Body of pancreas (tissue), 4 donors: ENCODE measurements around the gene MRPS31. TPM values are rescaled to one million over a fixed set of nuclear protein-coding genes. Genes with fewer than 3 reads are reported as not detected.
A peak's percentile ranks its signal among the peaks of the same experiment; 100 is the strongest.

ENCODE experiments used
- ATAC-seq: fragments of 150-250 bp; one replicate; pipeline ENCODE4 v1.9.1; 2016
- DNase-seq, 4 donors: peaks; one replicate each; pipeline ENCODE4 v3.0.0-alpha.2; 2019
- H3K27ac ChIP-seq, 4 donors: fragments of 200-600 bp; sonication (generic); 1 replicate in 3 of 4; 2 replicates in 1 of 4; pipeline versions ENCODE4 v1.5.1 to v1.6.1; 2016 to 2019; ENCODE audit warnings: mild to moderate bottlenecking in 1 of 4, mixed read lengths in 1 of 4, moderate library complexity in 1 of 4
- H3K27me3 ChIP-seq, 2 donors: fragments of 200-600 bp; sonication (generic); one replicate each; pipeline ENCODE4 v1.6.0; 2016; ENCODE audit warnings: mild to moderate bottlenecking in 1 of 2
- H3K36me3 ChIP-seq, 2 donors: fragments of 200-600 bp; sonication (generic); replicated peaks in 1 of 2; 2 replicates each; pipeline ENCODE4 v1.5.1; 2016; ENCODE audit warnings: low read depth in 2 of 2; ENCODE audit not compliant: insufficient read depth in 1 of 2
- H3K4me1 ChIP-seq: fragments of 200-600 bp; sonication (generic); one replicate; pipeline ENCODE4 v1.6.0; 2016
- H3K4me3 ChIP-seq, 2 donors: fragments of 200-600 bp; sonication (generic); 1 replicate in 1 of 2; 2 replicates in 1 of 2; pipeline ENCODE4 v1.5.1; 2016 to 2019
- H3K9me3 ChIP-seq, 3 donors: fragments of 200-600 bp; sonication (generic); 1 replicate in 2 of 3; 2 replicates in 1 of 3; pipeline ENCODE4 v1.5.1; 2016
- POLR2A ChIP-seq, 3 donors: fragments of 450-650 bp; IDR thresholded peaks; one replicate each; pipeline ENCODE4 v1.6.1; 2016; ENCODE audit warnings: antibody characterized with exemption in 3 of 3, mild to moderate bottlenecking in 2 of 3
- WGBS, 2 donors: methylation state at CpG; one replicate each; pipeline ENCODE4 v1.1.5; 2017; 5-methylcytosine and 5-hydroxymethylcytosine counted together
- intact Hi-C: fragments of 100-400 bp; cut with DNase I; formaldehyde crosslinking; loops from one replicate; pipeline ENCODE4 v1.15.1; 2023
- total RNA-seq, 2 donors: library from RNA; depleted of rRNA; stranded (reverse); fragments of >200 nt; gene quantifications; one replicate each; pipeline ENCODE4 v1.1.0, GENCODE V29; 2016
- TF ChIP-seq, protein P1 (sequence below), 7 experiments: fragments of 450-650 bp in 4 of 7; fragments of 200-600 bp in 3 of 7; sonication (generic) in 3 of 7; IDR thresholded peaks; one replicate each; pipeline ENCODE4 v1.5.1; 2016 to 2019; ENCODE audit warnings: antibody characterized with exemption in 7 of 7

The MRPS31 gene
- total RNA-seq, 2 donors from 2014 or later, result 10.9 to 11.9 TPM

DNA sequence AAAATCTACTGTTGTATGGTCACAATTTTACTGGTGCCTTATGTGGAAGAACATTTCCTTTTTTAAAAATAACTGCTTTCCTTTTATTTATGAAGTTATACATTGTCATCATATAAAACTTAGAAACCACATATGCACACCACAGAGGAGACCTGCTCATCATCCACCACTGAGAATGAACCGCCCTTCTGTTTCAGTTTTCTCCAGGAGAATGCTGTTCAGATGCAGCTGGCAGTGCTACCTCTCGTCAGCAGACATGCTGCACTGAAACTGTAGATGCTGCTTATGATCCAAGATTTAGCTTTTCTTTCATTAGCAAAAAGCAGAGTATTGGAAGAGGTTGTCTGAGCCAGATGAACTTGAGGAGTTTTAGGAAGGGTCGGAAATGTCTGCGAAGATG lies 28.5 kb upstream of the MRPS31 start:
- Histone ChIP-seq H3K27ac (peak overlapping the region; percentile 90 to 94 (median 92)), H3K4me1 (peaks cover 83% of the 10 kb centered on the region), H3K9me3 (no peaks in the 10 kb centered on the region), H3K27me3 (no peaks in the 10 kb centered on the region), H3K4me3 (no peak overlapping the region), H3K36me3 (no peaks in the 10 kb centered on the region)
- no peak for DNase-seq
- TF ChIP-seq POLR2A (IDR thresholded peaks at IDR 0.05), result no peak
- TF ChIP-seq, protein P1, sequence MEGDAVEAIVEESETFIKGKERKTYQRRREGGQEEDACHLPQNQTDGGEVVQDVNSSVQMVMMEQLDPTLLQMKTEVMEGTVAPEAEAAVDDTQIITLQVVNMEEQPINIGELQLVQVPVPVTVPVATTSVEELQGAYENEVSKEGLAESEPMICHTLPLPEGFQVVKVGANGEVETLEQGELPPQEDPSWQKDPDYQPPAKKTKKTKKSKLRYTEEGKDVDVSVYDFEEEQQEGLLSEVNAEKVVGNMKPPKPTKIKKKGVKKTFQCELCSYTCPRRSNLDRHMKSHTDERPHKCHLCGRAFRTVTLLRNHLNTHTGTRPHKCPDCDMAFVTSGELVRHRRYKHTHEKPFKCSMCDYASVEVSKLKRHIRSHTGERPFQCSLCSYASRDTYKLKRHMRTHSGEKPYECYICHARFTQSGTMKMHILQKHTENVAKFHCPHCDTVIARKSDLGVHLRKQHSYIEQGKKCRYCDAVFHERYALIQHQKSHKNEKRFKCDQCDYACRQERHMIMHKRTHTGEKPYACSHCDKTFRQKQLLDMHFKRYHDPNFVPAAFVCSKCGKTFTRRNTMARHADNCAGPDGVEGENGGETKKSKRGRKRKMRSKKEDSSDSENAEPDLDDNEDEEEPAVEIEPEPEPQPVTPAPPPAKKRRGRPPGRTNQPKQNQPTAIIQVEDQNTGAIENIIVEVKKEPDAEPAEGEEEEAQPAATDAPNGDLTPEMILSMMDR (IDR thresholded peaks at IDR 0.05), result no peak
- intact Hi-C loops, result no loop called here
- 71 to 75% methylated on average over 4 of the region's 4 CpGs for WGBS, 2 donors
- ATAC-seq, result no peak

DNA sequence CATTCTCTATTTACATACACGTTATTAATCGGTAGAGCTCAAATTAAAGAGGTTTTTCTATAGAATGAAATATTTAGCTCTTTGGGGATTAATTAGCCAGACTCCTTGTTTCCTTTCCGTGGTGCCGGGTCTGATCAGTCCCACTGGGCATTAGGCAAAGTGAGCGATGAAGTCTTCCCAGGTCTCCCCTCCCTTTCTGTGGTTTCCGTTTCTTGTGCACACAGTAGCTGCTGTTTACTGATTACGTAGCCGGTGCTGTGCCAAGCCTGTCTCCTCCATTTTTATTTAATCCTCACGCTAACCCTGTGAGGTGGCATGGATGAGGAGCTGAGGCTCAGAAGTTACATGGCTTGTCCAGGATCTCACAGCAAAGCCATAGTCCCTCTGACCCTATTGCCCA lies 27.4 kb upstream of the MRPS31 start:
- H3K27me3 ChIP-seq, result no peaks in the 10 kb centered on the region
- intact Hi-C loops, result no loop called here
- ATAC-seq, result peak; percentile 64
- WGBS, 2 donors, result 40 to 46% methylated on average over 9 of the region's 9 CpGs
- no peaks in the 10 kb centered on the region for H3K9me3 ChIP-seq
- TF ChIP-seq, protein P1 (IDR thresholded peaks at IDR 0.05), result no peak
- TF ChIP-seq POLR2A (IDR thresholded peaks at IDR 0.05), result peak; percentile 11 to 69 (median 57)
- DNase-seq, result peak; percentile 74 to 88 (median 84)
- no peak overlapping the region for H3K4me3 ChIP-seq
- peak overlapping the region; percentile 90 to 93 (median 92) for H3K27ac ChIP-seq
- H3K36me3 ChIP-seq, result no peaks in the 10 kb centered on the region
- H3K4me1 ChIP-seq, result peaks cover 80% of the 10 kb centered on the region

- H3K36me3 ChIP-seq, result no peaks in the 10 kb centered on the region
- H3K27me3 ChIP-seq, result no peaks in the 10 kb centered on the region
- no peak for DNase-seq
- peak overlapping the region in 2 of 4 donors; percentile 23 to 34 for H3K27ac ChIP-seq
- intact Hi-C loops, result no loop called here
- ATAC-seq, result no peak
- WGBS, 2 donors, result 79 to 80% methylated on average over 6 of the region's 6 CpGs
- H3K4me3 ChIP-seq, result no peak overlapping the region
- H3K4me1 ChIP-seq, result peaks cover 77% of the 10 kb centered on the region
- TF ChIP-seq POLR2A (IDR thresholded peaks at IDR 0.05), result no peak
- TF ChIP-seq, protein P1 (IDR thresholded peaks at IDR 0.05), result no peak
- H3K9me3 ChIP-seq, result no peaks in the 10 kb centered on the region
Observed at GRCh38 chr13:40796649-40797048, 25.7 kb upstream of the MRPS31 start.

DNA sequence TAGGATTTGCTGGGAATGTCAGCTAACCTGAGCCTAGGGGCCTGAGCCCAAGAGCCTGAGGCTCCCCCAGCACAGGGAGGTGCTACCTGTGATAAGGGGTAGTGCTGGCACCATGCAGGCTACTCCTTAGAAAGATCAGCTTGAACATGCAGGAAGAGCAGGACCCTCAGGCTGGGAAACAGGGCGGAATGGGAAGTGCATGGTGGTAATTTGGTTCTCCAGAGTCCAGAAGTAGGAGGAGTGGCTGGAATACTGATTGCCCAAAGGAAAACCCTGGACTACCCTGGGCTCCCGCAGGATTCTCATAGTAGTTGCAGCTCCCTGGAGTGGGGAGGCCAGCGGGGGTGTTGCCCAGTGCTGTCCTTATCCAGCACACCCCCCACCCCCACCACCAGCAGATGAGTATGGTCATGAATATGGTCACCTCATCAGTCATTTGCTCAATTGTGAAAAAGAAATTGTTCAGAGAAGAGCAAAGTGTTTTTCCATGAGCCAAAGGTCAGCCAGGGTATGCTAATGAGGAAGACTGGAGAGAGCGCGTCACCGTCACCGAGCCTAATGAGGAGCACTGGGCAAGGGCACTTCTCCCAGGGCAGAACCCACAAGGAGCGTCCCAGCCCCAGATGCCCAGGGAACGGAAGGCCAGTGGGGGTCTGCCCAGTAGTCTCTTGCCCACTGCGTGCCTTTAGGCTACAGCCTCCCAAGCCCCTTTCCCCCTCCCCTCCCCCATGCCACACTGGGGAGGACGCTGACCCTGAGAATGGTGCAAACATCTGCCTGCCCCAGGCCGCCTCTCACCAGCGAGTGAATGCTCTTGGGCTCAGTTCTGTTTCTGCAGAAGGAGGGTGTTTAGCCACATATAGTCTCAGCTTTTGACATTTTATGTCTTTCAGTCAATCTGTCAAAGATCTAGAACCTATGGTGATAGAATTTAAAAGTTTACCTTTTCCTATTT lies 23.7 kb upstream of the MRPS31 start:
- WGBS, 2 donors, result 77 to 97% methylated on average over 10 to 13 of the region's 13 CpGs
- no peak overlapping the region for H3K27ac ChIP-seq
- no peaks in the 10 kb centered on the region for H3K9me3 ChIP-seq
- H3K27me3 ChIP-seq, result no peaks in the 10 kb centered on the region
- H3K4me3 ChIP-seq, result no peak overlapping the region
- DNase-seq (peak in 1 of 4 donors; percentile 37), ATAC-seq (no peak)
- no peaks in the 10 kb centered on the region for H3K36me3 ChIP-seq
- intact Hi-C loops, result no loop called here
- peaks cover 70% of the 10 kb centered on the region for H3K4me1 ChIP-seq
- TF ChIP-seq, protein P1 (IDR thresholded peaks at IDR 0.05), result no peak
- no peak for TF ChIP-seq POLR2A (IDR thresholded peaks at IDR 0.05)
